Neural progenitor cell (in vitro differentiated cells): ENCODE data around the gene GRB2.

Experiments
- EZH2 ChIP-seq: fragments of 200-600 bp; sonication (generic); IDR thresholded peaks from 2 replicates; pipeline ENCODE4 v1.6.1; 2017; ENCODE audit warnings: antibody characterized with exemption, mild to moderate bottlenecking, moderate library complexity
- EZH2phosphoT487 ChIP-seq: fragments of 200-600 bp; sonication (generic); IDR thresholded peaks from 2 replicates; pipeline ENCODE4 v1.6.1; 2017; ENCODE audit warnings: antibody characterized with exemption
- TF ChIP-seq, protein P1 (sequence below): fragments of 200-600 bp; sonication (generic); IDR thresholded peaks from 2 replicates; pipeline ENCODE4 v1.5.1; 2017; ENCODE audit warnings: antibody characterized with exemption, mild to moderate bottlenecking

DNA sequence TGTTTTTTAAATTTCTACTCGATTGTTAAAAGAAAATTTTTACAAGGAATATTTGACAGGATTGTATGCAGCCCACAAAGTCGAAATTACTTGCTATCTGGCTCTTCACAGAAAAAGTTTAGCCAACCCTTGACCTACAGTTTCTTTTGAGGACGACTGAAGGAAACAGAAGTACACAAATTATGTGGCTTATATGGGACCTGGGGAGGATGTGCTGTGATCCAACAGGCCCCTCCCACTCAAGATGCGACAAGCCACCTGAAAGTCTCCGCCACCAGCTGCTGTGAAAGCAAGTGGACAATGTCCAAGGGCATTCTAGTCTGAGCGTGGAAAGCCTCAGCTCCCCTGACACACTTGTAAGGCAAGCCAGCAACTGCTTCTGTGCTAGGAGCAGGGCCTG lies 73.8 kb downstream of the GRB2 start:
- no peak for TF ChIP-seq EZH2phosphoT487
- TF ChIP-seq, protein P1, sequence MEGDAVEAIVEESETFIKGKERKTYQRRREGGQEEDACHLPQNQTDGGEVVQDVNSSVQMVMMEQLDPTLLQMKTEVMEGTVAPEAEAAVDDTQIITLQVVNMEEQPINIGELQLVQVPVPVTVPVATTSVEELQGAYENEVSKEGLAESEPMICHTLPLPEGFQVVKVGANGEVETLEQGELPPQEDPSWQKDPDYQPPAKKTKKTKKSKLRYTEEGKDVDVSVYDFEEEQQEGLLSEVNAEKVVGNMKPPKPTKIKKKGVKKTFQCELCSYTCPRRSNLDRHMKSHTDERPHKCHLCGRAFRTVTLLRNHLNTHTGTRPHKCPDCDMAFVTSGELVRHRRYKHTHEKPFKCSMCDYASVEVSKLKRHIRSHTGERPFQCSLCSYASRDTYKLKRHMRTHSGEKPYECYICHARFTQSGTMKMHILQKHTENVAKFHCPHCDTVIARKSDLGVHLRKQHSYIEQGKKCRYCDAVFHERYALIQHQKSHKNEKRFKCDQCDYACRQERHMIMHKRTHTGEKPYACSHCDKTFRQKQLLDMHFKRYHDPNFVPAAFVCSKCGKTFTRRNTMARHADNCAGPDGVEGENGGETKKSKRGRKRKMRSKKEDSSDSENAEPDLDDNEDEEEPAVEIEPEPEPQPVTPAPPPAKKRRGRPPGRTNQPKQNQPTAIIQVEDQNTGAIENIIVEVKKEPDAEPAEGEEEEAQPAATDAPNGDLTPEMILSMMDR, result no peak
- TF ChIP-seq EZH2, result no peak
